ENCODE data around the gene FAM78B. TPM values are rescaled to one million over a fixed set of nuclear protein-coding genes. Genes with fewer than 3 reads are reported as not detected.

Gene FAM78B
- total RNA-seq, 1 donor = 0.27 TPM

DNA sequence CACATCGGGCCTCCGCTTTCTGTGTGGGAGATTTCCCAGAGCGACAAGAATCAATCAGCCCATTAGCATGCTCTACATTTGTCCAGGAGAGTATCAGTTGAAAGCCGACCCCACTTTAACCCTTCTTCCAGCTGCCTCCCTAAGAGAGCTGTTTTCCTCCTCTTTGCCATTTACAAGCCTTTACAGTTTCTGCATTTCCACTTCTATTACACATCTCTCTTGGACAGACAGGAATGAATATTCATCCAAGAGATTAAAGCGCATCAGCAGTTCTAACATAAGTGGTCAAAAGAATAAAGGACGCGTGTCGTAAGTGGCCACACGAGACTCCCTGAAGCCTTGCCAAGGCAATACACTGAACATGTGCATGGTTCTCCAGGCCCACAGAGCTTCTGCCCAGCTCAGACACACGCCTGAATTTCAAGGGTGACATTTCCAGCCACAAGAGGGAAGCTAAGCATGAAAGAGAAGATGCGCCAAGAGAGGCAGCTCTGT, 47.3 kb downstream of the FAM78B start:
- no peak for DNase-seq (ENCODE audit: low read depth)
- no peak overlapping the region for H3K4me3 ChIP-seq (ENCODE audit: low read depth, low read length)
- TF ChIP-seq, protein P1, sequence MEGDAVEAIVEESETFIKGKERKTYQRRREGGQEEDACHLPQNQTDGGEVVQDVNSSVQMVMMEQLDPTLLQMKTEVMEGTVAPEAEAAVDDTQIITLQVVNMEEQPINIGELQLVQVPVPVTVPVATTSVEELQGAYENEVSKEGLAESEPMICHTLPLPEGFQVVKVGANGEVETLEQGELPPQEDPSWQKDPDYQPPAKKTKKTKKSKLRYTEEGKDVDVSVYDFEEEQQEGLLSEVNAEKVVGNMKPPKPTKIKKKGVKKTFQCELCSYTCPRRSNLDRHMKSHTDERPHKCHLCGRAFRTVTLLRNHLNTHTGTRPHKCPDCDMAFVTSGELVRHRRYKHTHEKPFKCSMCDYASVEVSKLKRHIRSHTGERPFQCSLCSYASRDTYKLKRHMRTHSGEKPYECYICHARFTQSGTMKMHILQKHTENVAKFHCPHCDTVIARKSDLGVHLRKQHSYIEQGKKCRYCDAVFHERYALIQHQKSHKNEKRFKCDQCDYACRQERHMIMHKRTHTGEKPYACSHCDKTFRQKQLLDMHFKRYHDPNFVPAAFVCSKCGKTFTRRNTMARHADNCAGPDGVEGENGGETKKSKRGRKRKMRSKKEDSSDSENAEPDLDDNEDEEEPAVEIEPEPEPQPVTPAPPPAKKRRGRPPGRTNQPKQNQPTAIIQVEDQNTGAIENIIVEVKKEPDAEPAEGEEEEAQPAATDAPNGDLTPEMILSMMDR (IDR thresholded peaks at IDR 0.05; ENCODE audit: insufficient read depth, low read length) = no peak

DNA sequence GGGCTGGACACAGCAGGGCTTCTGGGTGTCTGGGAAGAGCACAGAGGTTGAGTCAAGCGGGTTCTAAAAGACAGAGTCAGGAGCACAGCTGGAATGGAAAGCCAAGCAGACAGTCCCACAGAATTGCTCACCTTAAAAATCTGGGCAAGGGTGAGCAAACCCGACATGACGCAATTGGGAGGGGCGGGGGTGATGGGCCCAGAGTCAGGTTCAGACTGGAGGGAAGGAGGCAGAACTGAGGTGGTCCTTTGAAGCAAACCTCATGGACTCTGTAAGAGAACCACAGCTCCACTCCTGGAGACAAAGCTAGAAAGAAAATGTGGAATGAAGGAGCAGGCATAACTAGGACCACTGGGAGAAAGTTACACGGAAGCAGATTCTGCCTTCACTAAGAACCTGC, 49.0 kb downstream of the FAM78B start:
- H3K4me3 ChIP-seq (ENCODE audit: low read depth, low read length) = no peak overlapping the region
- DNase-seq (ENCODE audit: low read depth) = no peak
- TF ChIP-seq, protein P1 (IDR thresholded peaks at IDR 0.05; ENCODE audit: insufficient read depth, low read length) = no peak

DNA sequence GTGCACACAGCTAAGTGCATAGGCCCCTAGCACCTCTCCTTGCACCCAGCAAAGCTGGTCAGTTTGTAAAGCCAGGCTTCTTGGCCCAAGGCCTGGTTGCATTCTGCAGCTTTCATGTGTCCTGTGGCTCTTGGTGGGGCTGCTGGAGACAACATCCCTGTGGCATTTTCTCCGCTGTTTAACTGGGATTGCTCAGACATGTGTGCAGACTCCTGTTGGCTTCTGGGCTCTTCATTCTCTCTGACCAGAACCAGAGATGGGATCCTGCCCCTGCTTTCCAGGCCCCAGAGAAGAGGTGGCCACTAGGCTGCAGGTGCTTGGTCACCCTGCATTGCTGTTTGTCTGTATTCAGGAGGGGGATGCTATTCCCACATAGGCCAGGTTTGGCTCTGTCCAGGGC, 50.8 kb downstream of the FAM78B start:
- H3K4me3 ChIP-seq (ENCODE audit: low read depth, low read length) = no peak overlapping the region
- no peak for DNase-seq (ENCODE audit: low read depth)
- TF ChIP-seq, protein P1 (IDR thresholded peaks at IDR 0.05; ENCODE audit: insufficient read depth, low read length) = no peak

DNA sequence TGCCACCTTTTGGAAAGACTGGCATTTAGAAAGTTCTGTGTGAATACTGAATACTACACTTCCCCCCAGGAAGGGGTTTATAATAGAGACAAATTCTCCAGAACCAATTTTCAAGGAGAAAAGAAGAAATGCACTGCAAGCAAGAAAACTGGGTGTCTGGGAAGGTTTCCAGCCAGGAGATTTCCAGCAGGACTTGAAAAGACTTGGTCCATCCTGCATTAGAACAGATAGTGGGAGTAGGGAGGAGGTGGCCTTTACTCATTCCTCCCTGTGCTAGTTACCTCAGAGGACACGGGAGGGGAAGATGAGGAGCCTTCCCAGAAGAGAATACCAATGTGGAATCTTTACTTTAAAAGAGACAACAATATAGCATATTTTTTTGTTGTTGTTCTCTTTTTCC, 52.4 kb downstream of the FAM78B start:
- H3K4me3 ChIP-seq (ENCODE audit: low read depth, low read length) = no peak overlapping the region
- DNase-seq (ENCODE audit: low read depth) = no peak
- TF ChIP-seq, protein P1 (IDR thresholded peaks at IDR 0.05; ENCODE audit: insufficient read depth, low read length) = no peak

DNA sequence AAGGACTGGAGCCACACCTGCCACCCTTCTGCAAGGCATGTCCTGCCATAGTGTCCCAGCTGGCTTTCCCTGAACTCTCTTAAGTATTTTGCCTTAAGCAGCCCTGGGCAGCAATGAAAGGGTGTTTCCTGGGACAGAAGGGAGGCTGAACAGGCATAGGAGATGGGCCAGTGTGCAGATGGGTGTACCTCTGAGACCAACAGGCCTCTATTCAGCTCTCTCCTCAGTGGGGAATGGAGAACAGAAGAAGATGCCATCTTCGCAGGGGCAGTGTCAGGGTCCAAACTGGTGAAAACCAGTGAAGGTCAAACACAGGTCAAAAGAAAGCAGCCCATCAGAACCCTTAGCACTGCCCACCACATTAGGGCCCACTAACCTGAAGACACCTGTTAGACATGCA, 53.2 kb downstream of the FAM78B start:
- H3K4me3 ChIP-seq (ENCODE audit: low read depth, low read length) = no peak overlapping the region
- TF ChIP-seq, protein P1 (IDR thresholded peaks at IDR 0.05; ENCODE audit: insufficient read depth, low read length) = no peak
- no peak for DNase-seq (ENCODE audit: low read depth)

DNA sequence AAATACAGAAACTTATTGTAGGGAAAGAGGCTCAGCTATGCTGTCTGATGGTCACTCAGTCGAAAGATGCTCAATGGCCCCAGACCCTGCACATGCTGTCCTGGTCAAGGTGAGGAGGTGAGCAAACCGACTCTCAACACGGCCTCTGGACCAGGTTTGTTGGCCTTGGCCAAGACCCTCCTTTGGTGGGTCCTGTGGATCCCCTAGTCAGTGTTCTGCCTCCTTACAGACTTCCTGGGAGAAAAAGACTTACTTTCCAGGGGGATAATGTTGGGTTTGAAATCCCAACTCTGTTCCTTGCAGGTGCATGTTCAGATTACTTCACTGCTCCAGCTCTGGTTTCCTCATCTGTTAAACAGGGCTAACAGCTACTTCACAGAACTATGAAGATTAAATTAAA, 53.8 kb downstream of the FAM78B start:
- no peak for DNase-seq (ENCODE audit: low read depth)
- no peak overlapping the region for H3K4me3 ChIP-seq (ENCODE audit: low read depth, low read length)
- TF ChIP-seq, protein P1 (IDR thresholded peaks at IDR 0.05; ENCODE audit: insufficient read depth, low read length) = no peak

DNA sequence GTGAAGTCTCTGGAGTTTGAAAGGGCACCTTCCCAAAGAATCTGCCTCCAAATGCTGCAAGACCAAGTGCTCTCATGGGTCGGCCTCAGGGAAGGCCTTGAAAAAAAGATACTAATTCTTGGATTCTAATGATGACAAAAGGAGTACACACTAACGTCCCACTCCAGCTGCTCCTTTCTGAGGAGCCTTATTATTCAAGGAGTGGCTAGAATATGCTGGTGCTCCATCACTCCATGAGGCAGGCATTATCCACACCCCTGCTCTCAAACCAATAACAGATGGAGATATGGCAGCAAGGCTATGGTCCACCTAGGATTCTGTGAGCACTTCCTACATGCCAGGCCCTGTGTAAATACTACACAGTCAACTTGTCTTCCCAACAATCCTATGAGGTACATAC, 54.4 kb downstream of the FAM78B start:
- DNase-seq (ENCODE audit: low read depth) = no peak
- no peak overlapping the region for H3K4me3 ChIP-seq (ENCODE audit: low read depth, low read length)
- TF ChIP-seq, protein P1 (IDR thresholded peaks at IDR 0.05; ENCODE audit: insufficient read depth, low read length) = no peak

Data from fibroblast of the aortic adventitia (primary cell).